ENCODE measurements around the gene TTC23. TPM values are rescaled to one million over a fixed set of nuclear protein-coding genes. Genes with fewer than 3 reads are reported as not detected.

Gene TTC23
- total and polyA plus RNA-seq, 4 experiments from 2014 or later, result 0.45 to 0.79 (median 0.67) TPM; not detected in 1

DNA sequence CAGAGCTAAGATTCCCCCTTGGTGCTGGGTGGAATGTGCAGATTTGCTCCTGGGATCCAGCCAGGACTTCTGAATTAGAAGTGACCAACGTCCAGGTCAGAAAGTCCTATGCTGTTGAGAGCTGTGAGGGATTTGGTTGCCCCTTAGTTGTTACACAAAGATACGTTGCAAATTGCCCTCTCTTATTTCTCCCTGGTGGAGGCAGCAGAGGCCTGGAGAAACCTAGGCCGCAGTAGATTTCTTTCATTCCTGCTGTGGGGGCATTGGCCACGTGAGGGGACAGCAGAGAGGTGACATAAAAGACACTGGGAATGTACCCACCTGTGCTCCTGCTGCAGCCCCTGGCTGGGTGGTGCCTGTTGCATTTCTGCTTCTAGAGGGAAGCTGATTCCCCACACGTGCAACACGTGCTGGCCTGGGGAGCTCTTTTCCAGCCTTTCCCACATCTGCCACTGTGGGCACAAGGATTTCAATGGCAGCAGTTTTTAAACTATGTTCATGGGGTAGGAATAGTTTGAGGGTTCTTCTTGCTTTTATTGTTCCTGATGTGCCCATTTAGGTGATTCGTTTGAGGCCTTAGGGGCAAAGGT is 78.8 kb downstream of the TTC23 start:
- Histone ChIP-seq H3K4me1 (ENCODE audit: insufficient read depth, low read length) (no peaks in the 10 kb centered on the region), H3K27me3 (ENCODE audit: insufficient read depth, low read length) (no peaks in the 10 kb centered on the region), H3K36me3 (ENCODE audit: insufficient read depth, low read length) (no peaks in the 10 kb centered on the region), H3K9me3 (ENCODE audit: control insufficient read depth in 1 of 2, low read length in 2 of 2) (no peaks in the 10 kb centered on the region), H3K4me3 (ENCODE audit: low read length in 2 of 2) (no peak overlapping the region), H3K27ac (ENCODE audit: low read depth, low read length) (no peak overlapping the region)
- intact Hi-C loops (cut with micrococcal nuclease), result no loop called here
- no peak for DNase-seq
- Mint-ChIP-seq H3K36me3 (no peaks in the 10 kb centered on the region), H3K4me3 (no peak overlapping the region), H3K9me3 (no peaks in the 10 kb centered on the region), H3K27ac (no peak overlapping the region), H3K27me3 (no peaks in the 10 kb centered on the region), H3K4me1 (no peaks in the 10 kb centered on the region)
- ChIA-PET CTCF (ENCODE audit: partially characterized antibody) (no interaction called here), POLR2A (ENCODE audit: partially characterized antibody) (no interaction called here)

DNA sequence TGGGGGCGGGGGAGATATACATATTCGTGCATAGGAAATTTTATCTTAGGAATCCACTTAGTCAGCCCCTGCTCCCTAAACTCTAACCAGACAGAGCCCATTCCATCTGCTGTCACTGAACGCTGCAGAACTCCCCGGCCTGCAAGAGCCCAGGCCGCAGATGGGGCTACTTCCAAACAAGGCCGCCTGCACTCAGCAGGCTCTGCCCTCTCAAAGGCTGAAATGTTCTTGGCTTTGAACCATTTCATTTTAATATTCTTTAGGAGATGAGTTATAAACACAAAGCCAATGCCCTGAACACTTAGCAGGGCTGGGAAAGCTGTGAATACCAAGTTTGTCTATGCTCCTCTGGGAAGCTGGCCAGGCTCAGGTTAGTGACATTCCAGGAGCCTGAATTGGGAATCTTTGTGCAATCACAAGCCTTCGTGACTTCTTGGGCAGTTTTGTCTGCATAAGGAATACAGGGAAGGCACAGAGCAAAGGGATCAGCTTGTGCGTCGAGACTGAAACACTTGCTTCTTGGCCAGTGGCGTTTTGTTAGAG is 79.5 kb downstream of the TTC23 start:
- H3K9me3 Mint-ChIP-seq, result no peaks in the 10 kb centered on the region
- CTCF ChIA-PET (ENCODE audit: partially characterized antibody), result no interaction called here

GRCh38 chr15:99168601-99169580 is 80.5 kb downstream of the TTC23 start:
- Histone ChIP-seq H3K9me3 (ENCODE audit: control insufficient read depth in 1 of 2, low read length in 2 of 2) (no peaks in the 10 kb centered on the region), H3K4me1 (ENCODE audit: insufficient read depth, low read length) (peaks cover 4% of the 10 kb centered on the region), H3K27me3 (ENCODE audit: insufficient read depth, low read length) (no peaks in the 10 kb centered on the region), H3K4me3 (ENCODE audit: low read length in 2 of 2) (no peak overlapping the region), H3K27ac (ENCODE audit: low read depth, low read length) (no peak overlapping the region), H3K36me3 (ENCODE audit: insufficient read depth, low read length) (no peaks in the 10 kb centered on the region)
- no peak for DNase-seq
- Mint-ChIP-seq H3K27me3 (no peaks in the 10 kb centered on the region), H3K4me1 (peaks cover 0 to 9% (median 3%) of the 10 kb centered on the region in 4 donors), H3K4me3 (no peak overlapping the region), H3K27ac (no peak overlapping the region), H3K9me3 (no peaks in the 10 kb centered on the region), H3K36me3 (no peaks in the 10 kb centered on the region)
- ChIA-PET CTCF (ENCODE audit: partially characterized antibody) (no interaction called here), POLR2A (ENCODE audit: partially characterized antibody) (no interaction called here)
- intact Hi-C loops (cut with micrococcal nuclease), result no loop called here

More for the DNA sequence above, 79.5 kb downstream of the TTC23 start:
- intact Hi-C loops (cut with micrococcal nuclease), result no loop called here
- no peaks in the 10 kb centered on the region for H3K36me3 ChIP-seq (ENCODE audit: insufficient read depth, low read length)
- H3K4me1 ChIP-seq (ENCODE audit: insufficient read depth, low read length), result no peaks in the 10 kb centered on the region
- DNase-seq, result no peak
- no peaks in the 10 kb centered on the region for H3K9me3 ChIP-seq (ENCODE audit: control insufficient read depth in 1 of 2, low read length in 2 of 2)
- no peak overlapping the region for H3K4me3 ChIP-seq (ENCODE audit: low read length in 2 of 2)
- Mint-ChIP-seq H3K36me3 (no peaks in the 10 kb centered on the region), H3K4me1 (no peaks in the 10 kb centered on the region), H3K27ac (no peak overlapping the region), H3K27me3 (no peaks in the 10 kb centered on the region), H3K4me3 (no peak overlapping the region)
- POLR2A ChIA-PET (ENCODE audit: partially characterized antibody), result no interaction called here
- H3K27me3 ChIP-seq (ENCODE audit: insufficient read depth, low read length), result no peaks in the 10 kb centered on the region
- no peak overlapping the region for H3K27ac ChIP-seq (ENCODE audit: low read depth, low read length)

- Histone ChIP-seq H3K4me3 (ENCODE audit: low read length in 2 of 2) (no peak overlapping the region), H3K27ac (ENCODE audit: low read depth, low read length) (no peak overlapping the region), H3K27me3 (ENCODE audit: insufficient read depth, low read length) (no peaks in the 10 kb centered on the region), H3K36me3 (ENCODE audit: insufficient read depth, low read length) (no peaks in the 10 kb centered on the region), H3K4me1 (ENCODE audit: insufficient read depth, low read length) (peaks cover 12% of the 10 kb centered on the region), H3K9me3 (ENCODE audit: control insufficient read depth in 1 of 2, low read length in 2 of 2) (no peaks in the 10 kb centered on the region)
- H3K36me3 Mint-ChIP-seq, result no peaks in the 10 kb centered on the region
- ChIA-PET CTCF (ENCODE audit: partially characterized antibody) (no interaction called here), POLR2A (ENCODE audit: partially characterized antibody) (no interaction called here)
- DNase-seq, result no peak
- H3K4me3 Mint-ChIP-seq, result no peak overlapping the region
- intact Hi-C loops (cut with micrococcal nuclease), result no loop called here
- H3K9me3 Mint-ChIP-seq, result no peaks in the 10 kb centered on the region
- H3K4me1 Mint-ChIP-seq, result peaks cover 6 to 22% (median 12%) of the 10 kb centered on the region in 4 donors
- no peak overlapping the region for H3K27ac Mint-ChIP-seq
- no peaks in the 10 kb centered on the region for H3K27me3 Mint-ChIP-seq
Observed at GRCh38 chr15:99167640-99168039, 81.7 kb downstream of the TTC23 start.

GRCh38 chr15:99167201-99167600 is 82.2 kb downstream of the TTC23 start:
- no peaks in the 10 kb centered on the region for H3K9me3 Mint-ChIP-seq
- H3K27ac Mint-ChIP-seq, result peak overlapping the region in 1 of 7 donors; percentile 66
- POLR2A ChIA-PET (ENCODE audit: partially characterized antibody), result no interaction called here
- Histone ChIP-seq H3K27ac (ENCODE audit: low read depth, low read length) (no peak overlapping the region), H3K27me3 (ENCODE audit: insufficient read depth, low read length) (no peaks in the 10 kb centered on the region), H3K4me3 (ENCODE audit: low read length in 2 of 2) (no peak overlapping the region), H3K9me3 (ENCODE audit: control insufficient read depth in 1 of 2, low read length in 2 of 2) (no peaks in the 10 kb centered on the region), H3K4me1 (ENCODE audit: insufficient read depth, low read length) (peaks cover 12% of the 10 kb centered on the region), H3K36me3 (ENCODE audit: insufficient read depth, low read length) (no peaks in the 10 kb centered on the region)
- intact Hi-C loops (cut with micrococcal nuclease), result no loop called here
- peaks cover 6 to 22% (median 12%) of the 10 kb centered on the region in 4 donors for H3K4me1 Mint-ChIP-seq
- H3K4me3 Mint-ChIP-seq, result no peak overlapping the region
- no peaks in the 10 kb centered on the region for H3K36me3 Mint-ChIP-seq
- CTCF ChIA-PET (ENCODE audit: partially characterized antibody), result no interaction called here
- DNase-seq, result no peak
- H3K27me3 Mint-ChIP-seq, result no peaks in the 10 kb centered on the region

- Histone ChIP-seq H3K4me3 (ENCODE audit: low read length in 2 of 2) (no peak overlapping the region), H3K27me3 (ENCODE audit: insufficient read depth, low read length) (no peaks in the 10 kb centered on the region), H3K36me3 (ENCODE audit: insufficient read depth, low read length) (no peaks in the 10 kb centered on the region), H3K4me1 (ENCODE audit: insufficient read depth, low read length) (peaks cover 12% of the 10 kb centered on the region), H3K27ac (ENCODE audit: low read depth, low read length) (no peak overlapping the region), H3K9me3 (ENCODE audit: control insufficient read depth in 1 of 2, low read length in 2 of 2) (no peaks in the 10 kb centered on the region)
- ChIA-PET CTCF (ENCODE audit: partially characterized antibody) (no interaction called here), POLR2A (ENCODE audit: partially characterized antibody) (no interaction called here)
- no peaks in the 10 kb centered on the region for H3K9me3 Mint-ChIP-seq
- H3K4me1 Mint-ChIP-seq, result peaks cover 6 to 22% (median 12%) of the 10 kb centered on the region in 4 donors
- H3K27me3 Mint-ChIP-seq, result no peaks in the 10 kb centered on the region
- DNase-seq, result no peak
- peak overlapping the region in 1 of 7 donors; percentile 9 for H3K27ac Mint-ChIP-seq
- intact Hi-C loops (cut with micrococcal nuclease), result no loop called here
- H3K4me3 Mint-ChIP-seq, result no peak overlapping the region
- no peaks in the 10 kb centered on the region for H3K36me3 Mint-ChIP-seq
Observed at GRCh38 chr15:99165956-99166689, 83.3 kb downstream of the TTC23 start.

All from CD4-positive, alpha-beta memory T cell (primary cell).